Gastrocnemius medialis (tissue), 4 donors: Measurements from ENCODE around the gene MMRN2.

Source experiments
- POLR2A ChIP-seq, 2 donors: fragments of 450-650 bp; IDR thresholded peaks; one replicate each; pipeline ENCODE4 v1.6.1; 2017; ENCODE audit warnings: antibody characterized with exemption in 2 of 2, mild to moderate bottlenecking in 2 of 2, moderate library complexity in 2 of 2
- TF ChIP-seq, protein P1 (sequence below), 5 experiments: fragments of 450-650 bp in 3 of 5; fragments of 200-600 bp in 2 of 5; sonication (generic) in 2 of 5; IDR thresholded peaks in 4 of 5; conservative IDR thresholded peaks in 1 of 5; 1 replicate in 4 of 5; 2 replicates in 1 of 5; pipeline ENCODE4 v1.5.1; 2016 to 2019; ENCODE audit warnings: antibody characterized with exemption in 5 of 5, mild to moderate bottlenecking in 3 of 5, moderate library complexity in 3 of 5

DNA sequence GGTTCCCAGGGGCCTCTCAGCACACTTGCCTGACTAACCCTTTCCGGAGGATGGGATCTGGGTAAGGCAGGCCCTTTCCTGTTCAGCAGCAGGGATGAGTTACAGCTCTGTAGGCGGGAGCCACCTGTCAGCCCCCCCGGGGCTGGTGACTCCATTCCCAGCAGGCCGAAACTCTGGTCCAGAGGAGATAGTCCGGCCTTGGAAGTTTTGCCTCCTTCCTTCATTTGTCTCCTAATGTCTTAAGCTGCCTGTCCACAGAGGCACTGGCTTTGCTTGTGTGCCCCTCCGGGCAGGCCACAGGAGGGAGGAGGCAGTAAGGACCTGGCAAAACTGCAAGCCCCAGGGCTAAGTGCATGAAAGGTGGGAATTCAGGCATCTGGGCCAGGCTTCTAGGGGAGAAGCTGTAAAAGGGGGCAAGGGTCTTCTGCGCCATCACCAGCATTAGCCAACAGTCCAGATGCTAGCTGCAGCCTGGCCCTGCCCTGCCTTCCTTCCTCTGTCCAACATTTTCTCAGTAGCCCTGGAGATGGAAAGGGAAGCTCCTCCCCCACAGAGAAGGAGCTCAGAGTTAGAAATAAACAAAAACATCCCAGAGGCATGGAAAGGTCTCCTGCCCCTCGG is 12.1 kb upstream of the MMRN2 start:
- TF ChIP-seq, protein P1, sequence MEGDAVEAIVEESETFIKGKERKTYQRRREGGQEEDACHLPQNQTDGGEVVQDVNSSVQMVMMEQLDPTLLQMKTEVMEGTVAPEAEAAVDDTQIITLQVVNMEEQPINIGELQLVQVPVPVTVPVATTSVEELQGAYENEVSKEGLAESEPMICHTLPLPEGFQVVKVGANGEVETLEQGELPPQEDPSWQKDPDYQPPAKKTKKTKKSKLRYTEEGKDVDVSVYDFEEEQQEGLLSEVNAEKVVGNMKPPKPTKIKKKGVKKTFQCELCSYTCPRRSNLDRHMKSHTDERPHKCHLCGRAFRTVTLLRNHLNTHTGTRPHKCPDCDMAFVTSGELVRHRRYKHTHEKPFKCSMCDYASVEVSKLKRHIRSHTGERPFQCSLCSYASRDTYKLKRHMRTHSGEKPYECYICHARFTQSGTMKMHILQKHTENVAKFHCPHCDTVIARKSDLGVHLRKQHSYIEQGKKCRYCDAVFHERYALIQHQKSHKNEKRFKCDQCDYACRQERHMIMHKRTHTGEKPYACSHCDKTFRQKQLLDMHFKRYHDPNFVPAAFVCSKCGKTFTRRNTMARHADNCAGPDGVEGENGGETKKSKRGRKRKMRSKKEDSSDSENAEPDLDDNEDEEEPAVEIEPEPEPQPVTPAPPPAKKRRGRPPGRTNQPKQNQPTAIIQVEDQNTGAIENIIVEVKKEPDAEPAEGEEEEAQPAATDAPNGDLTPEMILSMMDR (IDR thresholded peaks at IDR 0.05 in 4 of 5, conservative IDR thresholded peaks at IDR 0.05 in 1 of 5), result no peak
- TF ChIP-seq POLR2A (IDR thresholded peaks at IDR 0.05), result peak in 1 of 2 donors; percentile 3
